GM19043 (cell line): ENCODE data around the gene TBXAS1.
"Not testable (repeated sequence)": the region's sequence is repeated elsewhere in the genome, so short reads cannot be mapped to it uniquely, and the experiment has no call there.

Experiments used
- ATAC-seq: cut with Tn5 transposase; IDR thresholded peaks from one replicate; pipeline ENCODE4 v1.9.1; 2021; ENCODE audit warnings: low read depth; ENCODE audit not compliant: unreplicated experiment

Gene TBXAS1

GRCh38 chr7:139885511-139885910 lies 56.4 kb downstream of the TBXAS1 start:
- ATAC-seq: no peak

- no peak for ATAC-seq
Measured at GRCh38 chr7:139886206-139886605, 57.1 kb downstream of the TBXAS1 start.

- no peak for ATAC-seq
Measured at GRCh38 chr7:139886899-139887298, 57.8 kb downstream of the TBXAS1 start.

GRCh38 chr7:139887992-139888481 lies 59.0 kb downstream of the TBXAS1 start:
- no peak for ATAC-seq

DNA sequence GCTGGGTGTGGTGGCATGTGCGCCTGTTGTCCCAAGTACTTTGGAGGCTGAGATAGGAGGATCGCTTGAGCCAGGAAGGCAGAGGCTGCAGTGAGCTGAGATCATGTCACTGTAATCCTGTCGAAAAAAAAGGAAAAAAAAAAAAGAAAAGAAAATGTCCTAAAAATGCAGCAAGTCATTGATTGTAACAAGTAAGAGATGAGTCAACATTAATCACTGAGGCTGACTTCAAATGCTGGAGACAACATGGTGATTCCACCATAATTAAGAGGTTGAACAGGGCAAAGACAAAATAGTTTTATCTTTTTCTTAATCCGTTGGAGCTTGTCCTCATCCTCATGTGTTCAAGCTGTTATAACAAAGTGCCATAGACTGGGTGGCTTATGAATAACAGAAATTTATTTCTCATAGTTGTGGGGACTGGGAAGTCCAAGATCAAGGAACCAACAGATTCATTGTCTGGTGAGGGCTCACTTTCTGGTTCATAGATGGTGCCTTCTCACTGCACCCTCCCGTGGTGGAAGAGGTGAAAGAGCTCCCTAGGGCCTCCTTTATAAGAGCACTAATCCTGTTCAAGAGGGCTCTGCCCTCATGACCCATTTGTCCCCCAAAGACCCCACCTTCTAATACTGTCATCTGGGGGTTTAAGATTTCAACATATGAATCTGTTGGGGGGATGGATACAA lies 60.3 kb downstream of the TBXAS1 start:
- ATAC-seq: no peak

GRCh38 chr7:139893461-139893860 lies 64.4 kb downstream of the TBXAS1 start:
- no peak for ATAC-seq

GRCh38 chr7:139893999-139894398 lies 64.9 kb downstream of the TBXAS1 start:
- ATAC-seq: no peak

- no peak for ATAC-seq
Measured at GRCh38 chr7:139895141-139895829, 66.2 kb downstream of the TBXAS1 start.

GRCh38 chr7:139896288-139896687 lies 67.2 kb downstream of the TBXAS1 start:
- no peak for ATAC-seq

GRCh38 chr7:139896831-139897230 lies 67.8 kb downstream of the TBXAS1 start:
- no peak for ATAC-seq

- ATAC-seq: no peak
Measured at GRCh38 chr7:139897422-139898090, 68.5 kb downstream of the TBXAS1 start.

GRCh38 chr7:139898483-139898882 lies 69.4 kb downstream of the TBXAS1 start:
- no peak for ATAC-seq

GRCh38 chr7:139899328-139899955 lies 70.4 kb downstream of the TBXAS1 start:
- no peak for ATAC-seq

DNA sequence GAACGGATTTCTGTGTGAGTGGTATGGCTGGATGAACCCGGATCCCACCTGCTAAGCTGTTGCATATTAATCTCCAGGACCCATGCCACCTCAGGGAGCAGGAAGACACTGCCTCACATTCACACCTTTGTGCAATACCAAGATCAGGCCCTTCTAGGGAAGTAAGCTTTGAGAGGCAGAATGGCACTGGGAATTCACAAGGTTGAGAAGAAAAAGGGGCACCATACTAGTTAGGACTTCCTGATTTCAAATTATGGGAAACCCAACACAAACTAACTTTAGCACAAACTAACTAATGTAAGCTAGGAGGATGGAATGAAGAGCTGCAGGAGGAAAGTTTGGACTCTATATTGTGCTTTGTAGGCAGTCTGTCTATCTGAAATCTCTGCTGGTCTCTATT lies 71.3 kb downstream of the TBXAS1 start:
- no peak for ATAC-seq

- no peak for ATAC-seq
Measured at GRCh38 chr7:139901056-139901795, 72.2 kb downstream of the TBXAS1 start.

DNA sequence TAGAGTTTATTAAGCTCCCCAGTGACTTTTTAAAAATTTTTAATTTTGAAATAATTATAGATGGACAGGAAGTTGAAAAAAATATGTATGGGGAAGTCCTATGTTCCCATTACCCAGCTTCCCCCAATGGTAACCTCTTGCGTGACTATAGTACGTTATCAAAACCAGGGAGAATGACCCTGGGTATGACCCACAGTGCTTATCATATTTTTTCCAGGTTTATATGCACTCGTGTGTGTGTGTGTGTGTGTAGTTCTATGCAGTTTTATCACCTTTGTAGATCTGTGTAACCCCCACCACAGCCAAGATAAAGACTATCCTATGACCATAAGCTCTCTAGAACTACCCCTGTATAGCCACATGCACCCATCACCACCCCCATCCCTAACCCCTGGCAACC lies 72.8 kb downstream of the TBXAS1 start:
- ATAC-seq: no peak

DNA sequence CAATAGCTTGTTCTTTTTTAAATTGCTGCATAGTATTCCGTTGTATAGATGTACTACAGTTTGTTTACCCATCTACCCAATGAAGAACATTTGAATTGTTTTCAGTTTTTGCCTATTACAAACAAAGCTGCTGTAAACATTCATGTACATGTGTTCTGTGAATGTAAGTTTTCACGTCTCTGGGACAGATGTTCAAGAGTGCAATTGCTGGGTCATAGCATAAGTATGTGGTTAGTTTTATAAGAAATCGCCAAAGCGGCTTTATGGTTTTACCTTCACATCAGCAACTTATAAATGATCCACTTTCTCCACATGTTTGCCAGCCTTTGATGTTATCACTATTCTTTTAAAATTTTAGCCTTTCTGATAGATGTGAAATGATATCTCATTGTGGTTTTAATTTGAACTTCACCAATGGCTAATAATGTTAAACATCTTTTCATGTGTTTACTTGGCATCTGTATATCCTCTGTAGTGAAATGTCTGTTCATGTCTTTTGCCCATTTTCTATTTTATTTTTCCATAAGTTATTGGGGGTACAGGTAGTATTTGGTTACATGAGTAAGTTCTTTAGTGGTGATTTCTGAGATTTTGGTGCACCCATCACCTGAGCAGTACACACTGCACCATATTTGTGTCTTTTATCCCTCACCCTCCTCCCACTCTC lies 73.5 kb downstream of the TBXAS1 start:
- ATAC-seq: no peak

DNA sequence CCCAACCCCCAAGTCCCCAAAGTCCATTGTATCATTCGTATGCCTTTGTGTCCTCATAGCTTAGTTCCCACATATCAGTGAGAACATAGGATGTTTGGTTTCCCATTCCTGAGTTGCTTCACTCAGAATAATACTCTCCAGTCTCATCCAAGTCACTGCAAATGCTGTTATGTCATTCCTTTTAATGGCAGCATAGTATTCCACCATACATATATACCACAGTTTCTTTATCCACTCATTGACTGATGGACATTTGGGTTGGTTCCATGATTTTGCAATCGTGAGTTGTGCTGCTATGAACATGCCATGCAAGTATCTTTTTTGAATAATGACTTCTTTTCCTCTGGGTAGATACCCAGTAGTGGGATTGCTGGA lies 74.0 kb downstream of the TBXAS1 start:
- ATAC-seq: not testable (repeated sequence)

- no peak for ATAC-seq
Measured at GRCh38 chr7:139906879-139907278, 77.8 kb downstream of the TBXAS1 start.

DNA sequence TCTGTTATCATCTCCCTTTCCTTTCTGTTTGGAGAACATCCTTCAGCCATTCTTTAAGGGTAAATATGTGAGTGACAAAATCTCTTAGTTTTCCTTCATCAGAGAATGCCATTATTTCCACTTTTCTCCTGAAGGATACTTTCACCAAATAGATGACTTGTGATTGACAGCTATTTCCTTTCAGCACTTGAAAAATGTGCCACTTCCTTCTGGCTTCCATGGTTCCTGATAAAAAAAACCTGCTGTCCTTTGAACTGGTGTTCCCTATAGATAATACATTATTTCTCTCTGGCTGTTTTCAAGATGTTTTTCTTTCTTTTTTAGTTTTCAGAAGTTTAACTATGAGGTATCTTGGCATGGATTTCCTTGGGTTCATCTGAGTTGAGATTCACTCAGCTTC lies 79.7 kb downstream of the TBXAS1 start:
- ATAC-seq: no peak
